ENCODE results near the gene FMO1.

The FMO1 gene

GRCh38 chr1:171256940-171257606, 8.8 kb downstream of the FMO1 start:
- peaks cover 13% of the 10 kb centered on the region for H3K4me1 ChIP-seq (ENCODE audit: insufficient read depth, low read length)
- no peak overlapping the region for H3K9ac ChIP-seq (ENCODE audit: low read depth, low read length)
- no peak overlapping the region for H2AFZ ChIP-seq (ENCODE audit: low read depth, low read length)
- no peak overlapping the region for H3K4me3 ChIP-seq (ENCODE audit: low read depth in 1 of 2, low read length in 2 of 2)
- H3K79me2 ChIP-seq (ENCODE audit: insufficient read depth, low read length), result no peaks in the 10 kb centered on the region
- no peak overlapping the region for H3K4me2 ChIP-seq (ENCODE audit: insufficient read depth, low read length)
- DNase-seq, result no peak
- no peaks in the 10 kb centered on the region for H3K9me3 ChIP-seq (ENCODE audit: insufficient read depth, low read length, severe bottlenecking)
- H3K27ac ChIP-seq (ENCODE audit: low read length), result no peak overlapping the region
- H4K20me1 ChIP-seq (ENCODE audit: insufficient read depth, low read length), result no peaks in the 10 kb centered on the region
- no peaks in the 10 kb centered on the region for H3K27me3 ChIP-seq (ENCODE audit: insufficient read depth, low read length, poor library complexity)
- TF ChIP-seq EZH2 (IDR thresholded peaks at IDR 0.05; ENCODE audit: borderline replicate concordance, low read depth, low read length, severe bottlenecking) (no peak), CTCF (IDR thresholded peaks at IDR 0.05; ENCODE audit: borderline replicate concordance, extremely low read depth, low read length, poor library complexity, severe bottlenecking) (no peak)
- no peaks in the 10 kb centered on the region for H3K36me3 ChIP-seq (ENCODE audit: insufficient read depth, low read length)
- ATAC-seq (ENCODE audit: insufficient read depth, low read depth), result no peak

- no peak for ATAC-seq (ENCODE audit: insufficient read depth, low read depth)
- no peaks in the 10 kb centered on the region for H3K36me3 ChIP-seq (ENCODE audit: insufficient read depth, low read length)
- no peak overlapping the region for H3K4me2 ChIP-seq (ENCODE audit: insufficient read depth, low read length)
- no peak for DNase-seq
- no peak overlapping the region for H3K4me3 ChIP-seq (ENCODE audit: low read depth in 1 of 2, low read length in 2 of 2)
- H3K4me1 ChIP-seq (ENCODE audit: insufficient read depth, low read length), result peaks cover 8% of the 10 kb centered on the region
- H3K9ac ChIP-seq (ENCODE audit: low read depth, low read length), result no peak overlapping the region
- H3K27ac ChIP-seq (ENCODE audit: low read length), result no peak overlapping the region
- no peaks in the 10 kb centered on the region for H3K9me3 ChIP-seq (ENCODE audit: insufficient read depth, low read length, severe bottlenecking)
- H3K27me3 ChIP-seq (ENCODE audit: insufficient read depth, low read length, poor library complexity), result no peaks in the 10 kb centered on the region
- H2AFZ ChIP-seq (ENCODE audit: low read depth, low read length), result no peak overlapping the region
- H3K79me2 ChIP-seq (ENCODE audit: insufficient read depth, low read length), result no peaks in the 10 kb centered on the region
- H4K20me1 ChIP-seq (ENCODE audit: insufficient read depth, low read length), result no peaks in the 10 kb centered on the region
- TF ChIP-seq EZH2 (IDR thresholded peaks at IDR 0.05; ENCODE audit: borderline replicate concordance, low read depth, low read length, severe bottlenecking), result no peak
- no peak for TF ChIP-seq CTCF (IDR thresholded peaks at IDR 0.05; ENCODE audit: borderline replicate concordance, extremely low read depth, low read length, poor library complexity, severe bottlenecking)
These were observed 9.3 kb downstream of the FMO1 start for GRCh38 chr1:171257607-171258076.

DNA sequence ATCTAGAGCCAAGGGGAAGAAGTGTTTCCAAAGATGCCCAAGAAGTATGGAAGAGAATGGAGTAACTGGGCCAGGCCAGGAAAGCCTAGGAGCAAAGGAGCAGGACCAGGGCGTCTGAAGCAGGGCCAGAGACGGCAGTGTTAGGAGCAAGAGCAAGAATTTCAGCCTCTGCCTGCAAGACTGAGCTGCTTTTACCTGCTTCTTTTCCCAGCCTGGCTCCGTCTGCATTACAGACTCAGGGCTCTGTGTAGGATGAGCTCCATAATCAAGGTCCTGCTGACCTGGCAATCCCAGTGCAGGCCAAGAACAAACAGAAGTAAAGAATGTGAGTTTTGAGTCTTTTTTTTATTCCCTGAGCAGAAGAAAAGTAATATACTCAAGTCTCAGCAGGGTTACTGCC, 10.1 kb downstream of the FMO1 start:
- H2AFZ ChIP-seq (ENCODE audit: low read depth, low read length), result no peak overlapping the region
- no peaks in the 10 kb centered on the region for H3K4me1 ChIP-seq (ENCODE audit: insufficient read depth, low read length)
- no peak overlapping the region for H3K9ac ChIP-seq (ENCODE audit: low read depth, low read length)

More for the DNA sequence above, 10.1 kb downstream of the FMO1 start:
- ATAC-seq (ENCODE audit: insufficient read depth, low read depth) (no peak), DNase-seq (no peak)
- H3K4me2 ChIP-seq (ENCODE audit: insufficient read depth, low read length), result no peak overlapping the region
- no peak overlapping the region for H3K27ac ChIP-seq (ENCODE audit: low read length)
- H3K9me3 ChIP-seq (ENCODE audit: insufficient read depth, low read length, severe bottlenecking), result no peaks in the 10 kb centered on the region
- H4K20me1 ChIP-seq (ENCODE audit: insufficient read depth, low read length), result no peaks in the 10 kb centered on the region
- no peak overlapping the region for H3K4me3 ChIP-seq (ENCODE audit: low read depth in 1 of 2, low read length in 2 of 2)
- TF ChIP-seq CTCF (IDR thresholded peaks at IDR 0.05; ENCODE audit: borderline replicate concordance, extremely low read depth, low read length, poor library complexity, severe bottlenecking) (no peak), EZH2 (IDR thresholded peaks at IDR 0.05; ENCODE audit: borderline replicate concordance, low read depth, low read length, severe bottlenecking) (no peak)
- H3K36me3 ChIP-seq (ENCODE audit: insufficient read depth, low read length), result no peaks in the 10 kb centered on the region
- no peaks in the 10 kb centered on the region for H3K79me2 ChIP-seq (ENCODE audit: insufficient read depth, low read length)
- H3K27me3 ChIP-seq (ENCODE audit: insufficient read depth, low read length, poor library complexity), result no peaks in the 10 kb centered on the region
